Activated T-cell treated with anti-CD3 and anti-CD28 coated beads, Interleukin-2, amount 50 U/mL, for 48 hours (primary cell): ENCODE measurements around the gene NOL12.
A peak's percentile ranks its signal among the peaks of the same experiment; 100 is the strongest.
"Not testable (repeated sequence)": the region's sequence is repeated elsewhere in the genome, so short reads cannot be mapped to it uniquely, and the experiment has no call there.

Experiments used
- DNase-seq, 2 experiments: peaks; one replicate each; pipeline ENCODE4 v3.0.0-alpha.2; 2020

The NOL12 gene

GRCh38 chr22:37681001-37681424 lies 5.1 kb upstream of the NOL12 start:
- DNase-seq = no peak

- DNase-seq = peak; percentile 80 to 86
Observed at GRCh38 chr22:37681556-37682049, 4.5 kb upstream of the NOL12 start.

GRCh38 chr22:37684803-37685615 lies 1.1 kb upstream of the NOL12 start:
- DNase-seq = no peak

- no peak for DNase-seq
Observed at GRCh38 chr22:37690407-37690806, 4.3 kb downstream of the NOL12 start.

GRCh38 chr22:37690901-37691504 lies 4.9 kb downstream of the NOL12 start:
- no peak for DNase-seq

- DNase-seq = no peak
Observed at GRCh38 chr22:37692627-37693285, 6.6 kb downstream of the NOL12 start.

- not testable (repeated sequence) for DNase-seq
Observed at GRCh38 chr22:37694131-37694530, 8.0 kb downstream of the NOL12 start.

- not testable (repeated sequence) for DNase-seq
Observed at GRCh38 chr22:37696260-37696656, 10.1 kb downstream of the NOL12 start.

- peak; percentile 93 to 94 for DNase-seq
Observed at GRCh38 chr22:37696657-37697537, 10.8 kb downstream of the NOL12 start, which contains the start of gene TRIOBP. TRIOBP (plus strand) TSS chr22:37697048; CDS start chr22:37701366, 4,318 bp downstream.

- DNase-seq = no peak
Observed at GRCh38 chr22:37697538-37697835, 11.3 kb downstream of the NOL12 start.

- no peak for DNase-seq
Observed at GRCh38 chr22:37701141-37701786, 15.1 kb downstream of the NOL12 start.

- DNase-seq = no peak
Observed at GRCh38 chr22:37703906-37704305, 17.8 kb downstream of the NOL12 start.

GRCh38 chr22:37704645-37705044 lies 18.5 kb downstream of the NOL12 start:
- DNase-seq = no peak

- DNase-seq = no peak
Observed at GRCh38 chr22:37705205-37705604, 19.1 kb downstream of the NOL12 start.

- DNase-seq = no peak
Observed at GRCh38 chr22:37708580-37709444, 22.7 kb downstream of the NOL12 start.

GRCh38 chr22:37709445-37709765 lies 23.3 kb downstream of the NOL12 start:
- no peak for DNase-seq

- DNase-seq = no peak
Observed at GRCh38 chr22:37710675-37711074, 24.5 kb downstream of the NOL12 start.

- DNase-seq = no peak
Observed at GRCh38 chr22:37711490-37711889, 25.3 kb downstream of the NOL12 start.

GRCh38 chr22:37713761-37714160 lies 27.6 kb downstream of the NOL12 start:
- DNase-seq = no peak

GRCh38 chr22:37714634-37715033 lies 28.5 kb downstream of the NOL12 start:
- no peak for DNase-seq

- no peak for DNase-seq
Observed at GRCh38 chr22:37715760-37716159, 29.6 kb downstream of the NOL12 start.
